HEK293 (cell line): Measurements from ENCODE around the gene TEPSIN.

ENCODE experiments used
- CTCF ChIA-PET: fragments of 350-600 bp; formaldehyde crosslinking; extraction: SDS; loops from one replicate; lab custom pipeline; 2021; ENCODE audit warnings: antibody characterized with exemption; lab: Yijun Ruan, JAX
- POLR2A ChIA-PET: fragments of 300-600 bp; formaldehyde crosslinking; extraction: SDS; loops from one replicate; lab custom pipeline; 2020; ENCODE audit warnings: antibody characterized with exemption, inconsistent platforms; lab: Yijun Ruan, JAX
- H3K27ac ChIP-seq: fragments of 200-500 bp; sonication (Bioruptor generic); 2 replicates; pipeline ENCODE4 v1.5.1; 2014; ENCODE audit warnings: low read depth, low read length, control low read depth, inconsistent platforms; ENCODE audit errors: extremely low read depth
- H3K36me3 ChIP-seq, 2 experiments: fragments of 200-500 bp in 1 of 2; sonication (Bioruptor generic) in 1 of 2; 1 replicate in 1 of 2; 2 replicates in 1 of 2; pipeline ENCODE4 v1.5.1; 2014 to 2017; ENCODE audit warnings: inconsistent platforms in 2 of 2, low read length in 2 of 2; ENCODE audit not compliant: control insufficient read depth in 2 of 2, insufficient read depth in 1 of 2
- H3K4me1 ChIP-seq: fragments of 200-500 bp; sonication (Bioruptor generic); 2 replicates; pipeline ENCODE4 v1.5.1; 2014; ENCODE audit warnings: mild to moderate bottlenecking, low read length, inconsistent platforms; ENCODE audit not compliant: control insufficient read depth, insufficient read depth
- H3K4me3 ChIP-seq: 2 replicates; pipeline ENCODE4 v1.5.1; 2011; ENCODE audit warnings: low read depth, mild to moderate bottlenecking, control low read depth, low read length, moderate library complexity
- H3K9me3 ChIP-seq: fragments of 200-500 bp; sonication (Bioruptor generic); 2 replicates; pipeline ENCODE4 v1.5.1; 2014; ENCODE audit warnings: low read depth, low read length, inconsistent platforms; ENCODE audit not compliant: control insufficient read depth, insufficient read depth
- BCL11B ChIP-seq: fragments of 450-650 bp; formaldehyde crosslinking; IDR thresholded peaks from 2 replicates; pipeline ENCODE4 v1.5.1; 2016; ENCODE audit warnings: low read depth, missing biosample characterization, missing genetic modification characterization
- CTCF ChIP-seq: fragments of 450-650 bp; formaldehyde crosslinking; IDR thresholded peaks from 2 replicates; pipeline ENCODE4 v1.5.1; 2016; ENCODE audit warnings: missing biosample characterization, missing genetic modification characterization
- GLIS2 ChIP-seq: fragments of 450-650 bp; formaldehyde crosslinking; IDR thresholded peaks from 2 replicates; pipeline ENCODE4 v1.5.1; 2016; ENCODE audit warnings: missing biosample characterization, missing genetic modification characterization
- HOXD13 ChIP-seq: sonication (generic); formaldehyde crosslinking; IDR thresholded peaks from 2 replicates; pipeline ENCODE4 v1.8.0; 2022; ENCODE audit warnings: missing genetic modification reagents, borderline replicate concordance
- KLF8 ChIP-seq: fragments of 450-650 bp; formaldehyde crosslinking; IDR thresholded peaks from 2 replicates; pipeline ENCODE4 v1.5.1; 2016; ENCODE audit warnings: missing biosample characterization, missing genetic modification characterization
- MYNN ChIP-seq: fragments of 450-650 bp; formaldehyde crosslinking; IDR thresholded peaks from 2 replicates; pipeline ENCODE4 v1.5.1; 2016; ENCODE audit warnings: missing biosample characterization, missing genetic modification characterization, borderline replicate concordance
- MZF1 ChIP-seq: fragments of 450-650 bp; formaldehyde crosslinking; IDR thresholded peaks from 2 replicates; pipeline ENCODE4 v1.5.1; 2017; ENCODE audit warnings: missing biosample characterization, missing genetic modification characterization, borderline replicate concordance
- ZBTB17 ChIP-seq: fragments of 450-650 bp; formaldehyde crosslinking; IDR thresholded peaks from 2 replicates; pipeline ENCODE4 v1.5.1; 2016; ENCODE audit warnings: missing biosample characterization, missing genetic modification characterization
- ZNF132 ChIP-seq: fragments of 450-650 bp; formaldehyde crosslinking; IDR thresholded peaks from 2 replicates; pipeline ENCODE4 v1.5.1; 2017; ENCODE audit warnings: missing biosample characterization, missing genetic modification characterization, borderline replicate concordance
- ZNF214 ChIP-seq: fragments of 450-650 bp; formaldehyde crosslinking; IDR thresholded peaks from 2 replicates; pipeline ENCODE4 v1.5.1; 2017; ENCODE audit warnings: missing biosample characterization, mild to moderate bottlenecking, missing genetic modification characterization, borderline replicate concordance
- ZNF341 ChIP-seq: fragments of 450-650 bp; formaldehyde crosslinking; IDR thresholded peaks from 2 replicates; pipeline ENCODE4; 2016; ENCODE audit warnings: low read depth, missing biosample characterization, missing genetic modification characterization
- ZNF513 ChIP-seq: fragments of 450-650 bp; IDR thresholded peaks from 2 replicates; pipeline ENCODE4 v1.5.1; 2018; ENCODE audit warnings: missing biosample characterization, missing genetic modification characterization
- ZNF544 ChIP-seq: fragments of 450-650 bp; formaldehyde crosslinking; IDR thresholded peaks from 2 replicates; pipeline ENCODE4 v1.5.0; 2017; ENCODE audit warnings: missing biosample characterization, missing genetic modification characterization
- ZNF600 ChIP-seq: fragments of 450-650 bp; formaldehyde crosslinking; IDR thresholded peaks from 2 replicates; pipeline ENCODE4 v1.5.1; 2016; ENCODE audit warnings: missing biosample characterization, missing genetic modification characterization
- ZNF610 ChIP-seq: fragments of 450-650 bp; formaldehyde crosslinking; IDR thresholded peaks from 2 replicates; pipeline ENCODE4 v1.5.1; 2016; ENCODE audit warnings: missing biosample characterization, missing genetic modification characterization, borderline replicate concordance
- ZNF645 ChIP-seq: fragments of 450-650 bp; formaldehyde crosslinking; IDR thresholded peaks from 2 replicates; pipeline ENCODE4; 2016; ENCODE audit warnings: missing biosample characterization, missing genetic modification characterization
- ZNF777 ChIP-seq: fragments of 450-650 bp; formaldehyde crosslinking; IDR thresholded peaks from 2 replicates; pipeline ENCODE4 v1.5.1; 2017; ENCODE audit warnings: missing biosample characterization, missing genetic modification characterization, borderline replicate concordance

Gene TEPSIN

GRCh38 chr17:81253358-81254131 lies 14.7 kb upstream of the TEPSIN start (continued):
- TF ChIP-seq ZNF544 (tag by site-specific recombination) (no peak), HOXD13 (no peak), KLF8 (tag by site-specific recombination) (peak; percentile 76), ZNF610 (tag by site-specific recombination) (no peak), ZNF600 (peak; percentile 90), MYNN (tag by site-specific recombination) (peak; percentile 65; the same call in 1 of the 2 replicates), ZNF513 (tag by site-specific recombination) (peak; percentile 100), ZBTB17 (tag by site-specific recombination) (peak; percentile 71; the same call in 1 of the 2 replicates), MZF1 (tag by site-specific recombination) (no peak), ZNF341 (tag by site-specific recombination) (no peak), ZNF214 (no peak)

GRCh38 chr17:81252987-81253329 lies 14.1 kb upstream of the TEPSIN start:
- no peak for TF ChIP-seq GLIS2 (tag by site-specific recombination)
- Histone ChIP-seq H3K27ac (no peak overlapping the region), H3K4me1 (peaks cover 4% of the 10 kb centered on the region; the same call in 1 of the 2 replicates), H3K9me3 (no peaks in the 10 kb centered on the region), H3K4me3 (no peak overlapping the region), H3K36me3 (peaks cover 0 to 51% of the 10 kb centered on the region in 2 experiments; a peak in 2 of 3 replicates)
- ChIA-PET POLR2A (interaction anchor here (2.1 kb wide), 1 partner anchor 142 kb away, joined by 7 read pairs; the partner anchor contains the start of gene BAHCC1), CTCF (interaction anchor here (0.5 to 3.4 kb wide), 24 partner anchors 9 to 377 kb away, joined by 3 to 27 read pairs (median 4); partner anchors contain the start of gene FAAP100)

GRCh38 chr17:81252326-81252986 lies 13.6 kb upstream of the TEPSIN start:
- POLR2A ChIA-PET, result no interaction called here
- H3K9me3 ChIP-seq, result no peaks in the 10 kb centered on the region
- peaks cover 4% of the 10 kb centered on the region; the same call in 1 of the 2 replicates for H3K4me1 ChIP-seq
- H3K4me3 ChIP-seq, result no peak overlapping the region
- no peak overlapping the region for H3K27ac ChIP-seq
- no peak for TF ChIP-seq BCL11B (tag by site-specific recombination)
- no peak for TF ChIP-seq ZNF132 (tag by site-specific recombination)
- TF ChIP-seq CTCF (tag by site-specific recombination), result no peak
- no peak for TF ChIP-seq ZNF645 (tag by site-specific recombination)
- TF ChIP-seq ZNF777, result no peak
- TF ChIP-seq, all 188 proteins: peak for 0
- CTCF ChIA-PET, result interaction anchor here (0.5 to 3.4 kb wide), 25 partner anchors 9 to 378 kb away, joined by 3 to 27 read pairs (median 4); partner anchors contain the start of gene FAAP100
- H3K36me3 ChIP-seq, result peaks cover 0 to 46% of the 10 kb centered on the region in 2 experiments; a peak in 2 of 3 replicates
